ENCODE data around the gene EVC. TPM values are rescaled to one million over a fixed set of nuclear protein-coding genes. Genes with fewer than 3 reads are reported as not detected.

Gene EVC
- total RNA-seq, 2 donors from 2014 or later, result 18.4 to 30.0 TPM

DNA sequence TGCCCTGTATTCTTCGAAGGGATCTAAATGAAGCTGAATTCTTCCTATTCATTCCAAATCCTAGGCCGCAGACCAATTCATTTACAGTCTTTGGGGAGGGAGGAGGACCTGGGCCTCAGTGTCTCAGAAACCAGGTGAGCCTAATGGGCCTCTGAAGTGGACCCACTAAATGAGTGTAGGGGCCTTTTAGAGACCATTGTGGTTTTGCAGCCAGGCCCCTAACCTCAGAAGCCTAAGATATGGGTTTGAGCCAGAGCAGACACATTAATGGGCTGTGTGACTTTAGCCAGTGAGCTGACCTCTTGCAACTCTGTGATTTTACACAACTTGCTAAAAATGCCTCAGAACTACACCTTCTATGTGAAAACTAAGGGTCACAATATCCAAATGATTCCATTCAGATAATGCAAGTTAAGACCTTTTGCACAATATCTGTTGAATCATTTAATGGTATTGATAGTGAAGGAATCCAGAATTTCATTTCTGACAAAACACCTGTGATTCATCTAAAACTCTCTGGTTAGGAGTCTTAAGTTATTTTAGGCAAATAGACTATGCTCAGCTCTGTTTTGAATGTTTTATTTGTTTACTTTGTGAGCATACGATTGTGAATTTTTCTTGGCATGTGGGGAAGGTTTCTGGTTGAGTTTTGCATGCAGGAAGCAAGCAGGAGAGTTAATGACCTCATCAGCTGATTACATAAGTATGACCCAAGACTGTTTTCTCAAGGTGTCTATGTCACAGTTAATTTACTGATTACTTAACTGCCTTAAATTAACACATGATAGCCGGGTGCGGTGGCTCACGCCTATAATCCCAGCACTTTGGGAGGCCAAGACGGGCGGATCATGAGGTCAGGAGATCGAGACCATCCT lies 75.0 kb downstream of the EVC start:
- Histone ChIP-seq H3K36me3 (replicated peaks in 1 of 2; ENCODE audit: insufficient read depth in 1 of 2, low read depth in 2 of 2) (no peaks in the 10 kb centered on the region), H3K4me3 (no peak overlapping the region), H3K9me3 (no peaks in the 10 kb centered on the region), H3K27me3 (no peaks in the 10 kb centered on the region), H3K4me1 (peaks cover 8% of the 10 kb centered on the region), H3K27ac (peak overlapping the region; percentile 20 to 58 (median 31))
- intact Hi-C loops (cut with DNase I), result no loop called here
- 67 to 71% methylated on average over 9 of the region's 9 CpGs for WGBS, 2 donors
- peak in 1 of 4 donors; percentile 34 for DNase-seq
- peak; percentile 78 for ATAC-seq
- no peak for TF ChIP-seq POLR2A (IDR thresholded peaks at IDR 0.05)
- TF ChIP-seq, protein P1, sequence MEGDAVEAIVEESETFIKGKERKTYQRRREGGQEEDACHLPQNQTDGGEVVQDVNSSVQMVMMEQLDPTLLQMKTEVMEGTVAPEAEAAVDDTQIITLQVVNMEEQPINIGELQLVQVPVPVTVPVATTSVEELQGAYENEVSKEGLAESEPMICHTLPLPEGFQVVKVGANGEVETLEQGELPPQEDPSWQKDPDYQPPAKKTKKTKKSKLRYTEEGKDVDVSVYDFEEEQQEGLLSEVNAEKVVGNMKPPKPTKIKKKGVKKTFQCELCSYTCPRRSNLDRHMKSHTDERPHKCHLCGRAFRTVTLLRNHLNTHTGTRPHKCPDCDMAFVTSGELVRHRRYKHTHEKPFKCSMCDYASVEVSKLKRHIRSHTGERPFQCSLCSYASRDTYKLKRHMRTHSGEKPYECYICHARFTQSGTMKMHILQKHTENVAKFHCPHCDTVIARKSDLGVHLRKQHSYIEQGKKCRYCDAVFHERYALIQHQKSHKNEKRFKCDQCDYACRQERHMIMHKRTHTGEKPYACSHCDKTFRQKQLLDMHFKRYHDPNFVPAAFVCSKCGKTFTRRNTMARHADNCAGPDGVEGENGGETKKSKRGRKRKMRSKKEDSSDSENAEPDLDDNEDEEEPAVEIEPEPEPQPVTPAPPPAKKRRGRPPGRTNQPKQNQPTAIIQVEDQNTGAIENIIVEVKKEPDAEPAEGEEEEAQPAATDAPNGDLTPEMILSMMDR (IDR thresholded peaks at IDR 0.05), result no peak

DNA sequence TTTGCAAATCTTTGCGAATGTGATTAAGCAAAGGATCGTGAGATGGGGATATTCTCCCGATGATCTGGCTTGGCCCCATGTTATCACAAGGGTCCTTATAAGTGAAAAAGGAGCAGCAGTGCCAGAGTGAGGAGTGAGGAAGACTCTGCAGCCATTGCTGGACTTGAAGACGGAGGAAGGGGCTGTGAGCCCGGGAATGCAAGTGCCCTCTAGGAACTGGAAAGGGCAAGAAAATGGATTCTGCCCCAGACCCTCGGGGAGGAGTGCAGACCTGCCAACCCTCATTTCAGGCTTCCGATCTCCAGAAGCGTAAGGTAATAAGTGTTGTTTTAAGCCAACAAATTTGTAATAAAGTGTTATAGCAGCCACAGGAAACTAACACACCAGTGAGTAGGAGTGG lies 76.3 kb downstream of the EVC start:
- intact Hi-C loops (cut with DNase I), result no loop called here
- no peaks in the 10 kb centered on the region for H3K9me3 ChIP-seq
- H3K27ac ChIP-seq, result no peak overlapping the region
- H3K36me3 ChIP-seq (replicated peaks in 1 of 2; ENCODE audit: insufficient read depth in 1 of 2, low read depth in 2 of 2), result no peaks in the 10 kb centered on the region
- no peak for ATAC-seq
- 96 to 98% methylated on average over 8 of the region's 8 CpGs for whole genome bisulfite sequencing, 2 donors
- TF ChIP-seq, protein P1 (IDR thresholded peaks at IDR 0.05), result no peak
- TF ChIP-seq POLR2A (IDR thresholded peaks at IDR 0.05), result no peak
- H3K27me3 ChIP-seq, result no peaks in the 10 kb centered on the region
- DNase-seq, result no peak
- peaks cover 8% of the 10 kb centered on the region for H3K4me1 ChIP-seq
- no peak overlapping the region for H3K4me3 ChIP-seq

DNA sequence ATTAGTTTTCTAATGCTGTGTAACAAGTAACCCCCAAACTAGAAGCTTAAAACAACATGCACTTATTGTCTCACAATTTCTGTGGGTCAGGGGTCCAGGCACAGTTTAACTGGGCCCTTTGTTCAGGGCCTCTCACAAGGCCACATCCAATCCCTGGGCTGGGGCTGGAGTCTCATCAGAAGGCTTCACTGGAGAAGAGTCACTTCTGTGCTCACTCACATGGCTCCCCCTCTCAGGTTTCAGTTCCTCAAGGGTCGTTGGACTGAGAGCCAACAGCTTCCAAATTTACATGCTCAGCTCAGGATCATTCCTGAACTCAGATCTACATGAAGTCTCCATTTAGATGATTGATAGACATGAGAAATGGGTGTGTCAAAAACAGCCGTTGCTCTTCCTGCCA lies 77.1 kb downstream of the EVC start:
- TF ChIP-seq, protein P1 (IDR thresholded peaks at IDR 0.05), result no peak
- no peak for TF ChIP-seq POLR2A (IDR thresholded peaks at IDR 0.05)
- DNase-seq (no peak), ATAC-seq (no peak)
- intact Hi-C loops (cut with DNase I), result no loop called here
- no peak overlapping the region for H3K4me3 ChIP-seq
- no peak overlapping the region for H3K27ac ChIP-seq
- H3K27me3 ChIP-seq, result no peaks in the 10 kb centered on the region
- WGBS, 2 donors, result 42 to 67% methylated on average over 2 of the region's 2 CpGs
- H3K36me3 ChIP-seq (replicated peaks in 1 of 2; ENCODE audit: insufficient read depth in 1 of 2, low read depth in 2 of 2), result no peaks in the 10 kb centered on the region
- no peaks in the 10 kb centered on the region for H3K9me3 ChIP-seq
- H3K4me1 ChIP-seq, result peaks cover 8% of the 10 kb centered on the region

DNA sequence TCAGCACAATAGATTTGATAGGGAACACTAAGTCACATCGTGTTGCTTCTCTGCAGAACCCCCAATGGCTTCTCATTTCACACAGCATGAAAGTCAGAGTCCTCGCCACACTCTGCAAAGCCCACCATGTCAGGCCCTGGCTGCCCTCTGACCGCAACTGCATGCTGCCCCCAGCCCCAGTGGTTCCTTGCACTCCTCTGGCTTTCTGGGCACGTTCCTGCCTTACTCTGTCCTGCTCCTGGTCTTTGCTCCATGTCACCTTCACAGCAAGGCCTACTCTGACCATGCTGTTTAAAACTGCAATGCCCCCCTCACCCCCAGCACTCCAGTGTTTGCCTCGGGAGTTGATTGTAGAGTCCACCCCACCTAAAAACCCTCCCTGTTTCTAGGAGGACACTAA lies 78.1 kb downstream of the EVC start:
- DNase-seq (no peak), ATAC-seq (no peak)
- Histone ChIP-seq H3K27me3 (no peaks in the 10 kb centered on the region), H3K27ac (no peak overlapping the region), H3K9me3 (no peaks in the 10 kb centered on the region), H3K36me3 (replicated peaks in 1 of 2; ENCODE audit: insufficient read depth in 1 of 2, low read depth in 2 of 2) (no peaks in the 10 kb centered on the region), H3K4me3 (no peak overlapping the region), H3K4me1 (peaks cover 8% of the 10 kb centered on the region)
- 81 to 83% methylated on average over 5 of the region's 5 CpGs for WGBS, 2 donors
- intact Hi-C loops (cut with DNase I), result no loop called here
- TF ChIP-seq, protein P1 (IDR thresholded peaks at IDR 0.05), result no peak
- no peak for TF ChIP-seq POLR2A (IDR thresholded peaks at IDR 0.05)

DNA sequence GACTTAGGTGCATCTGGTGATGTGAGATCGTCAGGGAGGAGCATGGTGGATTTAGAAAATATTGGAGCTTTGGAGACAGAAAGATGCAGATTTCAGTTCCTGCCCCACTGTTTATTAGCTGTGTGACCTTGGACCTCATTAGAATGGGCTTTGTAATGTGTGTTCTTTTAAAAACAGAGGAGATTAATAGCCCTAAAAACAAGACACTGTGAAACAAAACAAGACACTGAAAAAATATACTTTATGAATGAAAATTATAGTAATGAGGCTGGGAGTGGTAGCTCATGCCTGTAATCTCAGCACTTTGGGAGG lies 79.5 kb downstream of the EVC start:
- Histone ChIP-seq H3K27me3 (no peaks in the 10 kb centered on the region), H3K9me3 (no peaks in the 10 kb centered on the region), H3K4me1 (peaks cover 8% of the 10 kb centered on the region), H3K27ac (no peak overlapping the region), H3K4me3 (no peak overlapping the region), H3K36me3 (replicated peaks in 1 of 2; ENCODE audit: insufficient read depth in 1 of 2, low read depth in 2 of 2) (no peaks in the 10 kb centered on the region)
- intact Hi-C loops (cut with DNase I), result no loop called here
- WGBS, 2 donors, result 21 to 43% methylated on average over 1 of the region's 1 CpG
- no peak for DNase-seq
- no peak for ATAC-seq
- no peak for TF ChIP-seq POLR2A (IDR thresholded peaks at IDR 0.05)
- TF ChIP-seq, protein P1 (IDR thresholded peaks at IDR 0.05), result no peak
